HG02943 (cell line): ENCODE measurements around the gene ABCD4.

Experiments used
- ATAC-seq: cut with Tn5 transposase; IDR thresholded peaks from one replicate; pipeline ENCODE4 v1.9.1; 2021; ENCODE audit warnings: mild to moderate bottlenecking, low read depth, moderate library complexity; ENCODE audit not compliant: unreplicated experiment

The ABCD4 gene

GRCh38 chr14:74261288-74261687 lies 41.4 kb downstream of the ABCD4 start:
- no peak for ATAC-seq

- no peak for ATAC-seq
Measured at GRCh38 chr14:74260525-74261233, 42.1 kb downstream of the ABCD4 start.

GRCh38 chr14:74259513-74259912 lies 43.2 kb downstream of the ABCD4 start:
- no peak for ATAC-seq

GRCh38 chr14:74258764-74259035 lies 44.0 kb downstream of the ABCD4 start:
- no peak for ATAC-seq

- no peak for ATAC-seq
Measured at GRCh38 chr14:74257941-74258763, 44.6 kb downstream of the ABCD4 start.

DNA sequence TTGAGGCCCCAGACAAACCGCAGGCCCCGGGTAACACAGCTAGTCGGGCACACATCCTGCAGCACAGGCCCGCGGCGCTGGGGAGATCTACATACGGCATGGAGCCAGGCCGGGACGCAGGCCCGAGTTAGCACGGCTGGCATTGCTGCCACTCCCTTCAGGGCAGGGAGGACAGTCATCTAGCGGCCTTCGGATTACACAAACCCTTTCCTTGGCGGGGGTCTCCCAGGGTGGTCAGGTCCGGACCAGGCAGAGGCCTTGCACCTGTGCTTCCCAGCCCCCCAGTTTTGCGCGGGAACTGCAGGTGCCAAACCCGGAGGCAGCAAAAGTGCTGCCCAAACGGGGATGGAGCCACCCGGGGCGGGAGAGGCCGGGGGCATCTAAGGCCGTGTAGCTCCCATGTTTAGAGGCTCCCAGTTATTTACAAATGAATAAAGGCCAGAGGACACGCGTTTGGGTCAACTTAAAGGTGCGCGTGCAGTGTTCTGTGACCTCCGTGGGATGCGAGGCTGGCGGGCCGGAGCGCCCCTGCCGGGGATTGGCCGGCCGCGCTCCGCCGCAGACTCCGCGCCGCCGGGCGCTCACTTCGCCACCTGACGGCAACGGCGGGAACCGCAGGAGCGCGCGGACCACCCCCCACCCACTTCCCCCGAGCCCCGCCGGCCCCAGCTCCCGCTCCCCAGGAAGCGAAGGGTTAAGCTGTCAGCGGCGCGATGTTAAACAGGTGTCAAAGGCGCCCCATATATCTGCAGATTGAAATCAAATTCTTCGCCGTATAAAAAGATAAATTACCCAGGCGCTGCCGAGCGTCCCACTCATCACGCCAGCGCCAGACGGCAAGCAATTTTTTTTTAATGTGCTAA lies 45.4 kb downstream of the ABCD4 start:
- ATAC-seq, result no peak

DNA sequence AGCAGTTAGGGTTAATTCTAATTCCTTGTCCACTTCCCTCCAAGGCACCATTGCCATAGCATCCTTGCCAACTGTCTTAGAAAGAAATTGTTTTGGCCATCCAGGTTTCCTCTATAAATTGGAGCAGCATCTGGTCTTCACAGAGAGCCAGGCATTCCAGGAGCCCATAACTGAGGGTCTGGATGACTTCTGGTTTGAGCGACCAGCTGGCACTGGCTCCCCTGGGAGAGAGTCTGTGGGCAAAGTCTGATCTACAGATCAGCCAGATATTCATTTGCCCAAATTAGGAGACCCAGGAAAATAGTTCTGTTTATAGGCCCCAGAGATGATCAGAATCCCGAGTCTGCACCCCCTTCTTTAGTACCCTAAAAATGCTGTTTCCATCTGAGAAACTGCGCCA lies 47.5 kb downstream of the ABCD4 start:
- no peak for ATAC-seq

DNA sequence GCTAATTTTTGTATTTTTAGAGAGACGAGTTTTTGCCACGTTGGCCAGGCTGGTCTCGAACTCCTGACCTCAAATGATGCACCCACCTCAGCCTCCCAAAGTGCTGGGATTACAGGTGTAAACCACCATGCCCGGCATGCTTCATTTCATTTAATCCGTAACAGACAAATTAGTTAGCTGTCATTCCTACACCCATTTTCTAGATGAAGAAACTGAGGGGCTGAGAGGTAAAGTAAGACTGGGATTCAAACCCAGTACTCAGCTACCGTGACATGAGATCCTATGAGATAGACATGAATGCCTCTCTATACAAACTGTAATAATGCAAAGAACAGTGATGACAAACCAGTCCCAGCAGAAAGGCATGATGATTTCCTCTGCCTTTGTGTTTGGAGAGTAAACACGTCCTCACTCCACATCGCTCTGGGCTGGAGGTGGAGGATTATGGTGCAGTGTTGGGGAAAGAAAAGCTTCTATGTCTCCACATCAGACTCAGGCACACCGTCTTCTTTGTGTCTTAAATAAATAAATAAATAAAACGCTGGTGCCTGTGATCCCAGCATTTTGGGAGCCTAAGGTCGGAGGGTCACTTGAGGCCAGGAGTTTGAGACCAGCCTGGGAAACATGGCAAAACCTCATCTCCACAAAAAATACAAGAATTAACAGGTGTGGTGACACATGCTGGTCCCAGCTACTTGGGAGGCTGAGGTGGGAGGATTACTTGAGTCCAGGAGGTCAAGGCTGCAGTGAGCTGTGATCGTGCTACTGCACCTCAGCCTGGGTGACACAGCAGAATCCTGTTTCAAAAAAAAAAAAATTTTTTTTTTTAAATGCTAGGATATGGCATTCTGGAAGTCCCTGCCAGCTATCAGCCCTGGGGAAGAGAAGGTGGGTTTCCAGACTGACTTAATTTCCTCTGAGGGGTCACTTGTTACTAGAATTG lies 53.0 kb downstream of the ABCD4 start:
- no peak for ATAC-seq

- ATAC-seq, result no peak
Measured at GRCh38 chr14:74248017-74248416, 54.7 kb downstream of the ABCD4 start.

GRCh38 chr14:74246542-74246941 lies 56.2 kb downstream of the ABCD4 start:
- ATAC-seq, result no peak

DNA sequence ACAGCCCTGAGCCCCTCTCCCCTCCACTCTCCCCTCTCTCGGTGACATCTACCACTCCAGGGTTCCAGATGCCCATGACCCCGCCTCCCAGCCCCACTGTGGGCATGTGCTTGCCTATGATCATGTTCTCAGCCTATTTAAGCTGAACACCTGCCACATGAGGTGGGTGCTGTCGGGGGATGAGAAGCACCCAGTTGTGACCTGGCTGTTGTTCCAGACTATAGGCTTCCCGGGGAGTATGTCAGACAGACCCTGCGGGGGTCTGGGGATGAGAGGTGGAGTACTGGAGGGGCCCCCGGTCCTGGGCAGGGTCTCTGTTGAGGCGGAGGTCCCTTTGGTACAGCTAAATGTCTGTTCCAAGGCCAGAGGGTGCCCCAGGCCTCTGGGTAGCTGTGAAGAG lies 57.4 kb downstream of the ABCD4 start:
- no peak for ATAC-seq

DNA sequence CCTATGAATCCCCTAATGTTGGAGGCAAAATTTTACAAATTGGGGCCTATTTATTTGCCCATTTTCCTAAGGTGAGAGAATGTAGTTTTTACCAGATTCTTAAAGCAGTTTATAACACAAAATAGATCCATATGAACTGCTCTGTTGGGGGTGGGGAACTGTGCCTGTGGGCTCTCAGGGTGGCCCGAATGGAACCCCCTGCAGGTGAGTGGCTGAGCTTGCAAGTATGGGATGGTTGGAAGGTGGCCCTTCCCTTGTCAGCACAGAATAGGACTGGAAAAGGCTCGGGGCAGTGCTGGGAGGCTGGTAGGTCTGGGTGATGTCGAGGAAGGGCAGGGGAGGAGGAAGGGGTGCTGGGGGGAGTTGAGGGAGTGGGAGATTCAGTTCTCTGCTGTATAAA lies 58.6 kb downstream of the ABCD4 start:
- ATAC-seq, result no peak

DNA sequence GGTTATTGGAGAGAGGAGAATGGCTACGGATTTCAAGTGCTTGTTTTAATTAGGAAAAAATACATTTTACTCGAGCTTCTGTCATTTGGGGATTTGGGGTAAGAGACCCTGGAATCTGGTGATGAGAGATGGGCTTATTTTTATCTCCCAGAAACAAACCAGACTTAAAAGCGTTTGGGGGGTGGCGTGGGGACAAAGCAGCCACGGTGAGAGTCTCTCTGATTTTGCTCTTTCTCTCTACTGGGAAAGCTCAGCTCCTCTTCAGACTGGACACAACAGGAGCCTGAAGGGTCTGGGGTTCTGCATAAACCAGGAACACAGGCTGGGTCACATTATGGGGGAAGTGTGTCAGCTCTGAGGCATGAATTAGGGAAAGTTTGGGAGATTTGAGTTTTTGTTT lies 59.7 kb downstream of the ABCD4 start:
- no peak for ATAC-seq

DNA sequence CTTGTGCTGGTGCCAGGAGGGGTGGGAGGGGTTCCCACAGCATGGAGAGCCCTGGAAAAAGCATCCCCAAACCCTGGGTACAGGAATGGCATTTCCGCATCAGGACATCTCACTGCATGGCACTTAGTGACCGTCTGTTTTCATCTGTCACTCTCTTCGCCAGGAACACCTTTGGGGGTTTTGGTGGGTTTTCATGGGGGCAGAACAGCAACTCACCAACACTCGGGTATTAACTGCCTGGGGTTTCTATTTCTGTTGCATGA lies 60.0 kb downstream of the ABCD4 start:
- no peak for ATAC-seq

DNA sequence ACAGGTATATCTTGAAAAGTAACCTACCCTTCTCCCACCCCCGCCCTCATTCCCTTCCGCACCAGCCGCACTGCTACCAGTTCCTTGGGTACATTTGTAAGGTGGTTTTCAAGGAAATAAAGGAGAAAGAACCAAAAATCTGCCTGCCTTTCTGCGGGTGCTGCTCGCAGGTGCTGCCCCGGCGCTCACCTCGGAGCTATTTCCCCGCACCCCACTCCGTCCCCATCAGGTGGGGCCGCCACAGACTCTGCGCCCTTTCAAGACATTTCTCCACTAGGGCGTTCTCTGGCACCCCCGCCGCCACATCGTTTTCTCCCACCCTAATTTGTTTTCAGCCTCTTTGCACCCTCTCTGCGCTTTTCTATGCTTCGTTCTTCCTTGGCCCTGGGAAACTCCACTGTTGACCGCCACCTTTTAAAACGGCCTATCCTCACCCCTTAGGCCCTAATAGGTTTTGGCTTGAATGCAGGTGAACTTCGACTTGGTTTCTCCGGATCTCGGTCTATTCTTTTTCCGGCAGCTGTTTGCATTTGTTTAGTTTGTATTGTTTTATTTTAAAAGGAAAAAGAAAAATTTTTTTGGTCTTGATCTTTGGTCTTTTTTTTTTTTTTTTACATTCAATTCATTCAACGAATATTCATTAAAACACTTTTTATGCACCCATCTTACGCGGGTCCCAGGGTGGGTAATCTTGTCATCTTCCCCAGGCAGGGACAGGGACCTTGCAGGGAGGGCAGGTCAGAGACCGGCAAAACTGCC lies 60.5 kb downstream of the ABCD4 start:
- ATAC-seq, result no peak

GRCh38 chr14:74241652-74242017 lies 61.1 kb downstream of the ABCD4 start:
- ATAC-seq, result no peak

DNA sequence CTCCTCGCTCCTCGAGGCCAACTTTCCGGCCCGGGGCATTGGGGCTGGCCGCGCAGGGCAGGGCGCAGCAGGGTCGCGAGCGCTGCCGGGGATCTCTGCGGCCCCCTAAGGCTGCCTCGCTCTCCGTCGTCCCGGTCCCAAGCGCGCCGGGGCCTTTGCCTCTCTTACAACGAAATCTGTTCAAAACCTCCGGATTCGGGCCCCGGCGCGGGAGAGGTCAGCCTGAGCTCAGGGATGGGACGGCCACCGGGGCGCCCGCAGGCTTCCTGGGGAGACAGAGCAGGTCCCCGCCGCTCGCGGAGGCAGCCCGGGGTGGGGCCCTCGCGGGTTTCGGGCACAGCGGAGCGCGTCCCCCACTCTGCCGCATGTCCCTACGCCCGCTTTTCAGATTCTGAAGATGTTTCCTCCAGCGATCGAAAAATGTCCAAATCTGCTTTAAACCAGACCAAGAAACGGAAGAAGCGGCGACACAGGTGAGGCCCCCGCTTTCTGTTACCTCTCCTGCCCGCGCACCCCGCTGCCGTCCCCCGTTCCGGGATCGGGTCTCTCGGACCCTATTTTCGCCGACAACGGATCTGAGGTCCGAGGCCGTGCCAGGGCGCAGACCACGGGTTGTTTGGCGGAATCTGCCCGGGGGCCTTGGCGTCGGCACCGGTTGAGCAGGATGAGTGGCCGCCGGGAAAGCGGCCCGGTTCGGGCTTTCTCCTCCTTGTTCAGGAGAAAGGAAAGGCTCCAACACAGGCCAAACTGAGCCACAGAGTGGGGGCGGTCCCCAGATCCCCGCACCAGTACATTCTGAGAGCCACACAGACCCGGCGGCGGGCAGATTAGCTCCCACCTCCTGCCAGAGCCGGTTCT lies 61.7 kb downstream of the ABCD4 start:
- ATAC-seq, result no peak

GRCh38 chr14:74239848-74240793 lies 62.6 kb downstream of the ABCD4 start:
- no peak for ATAC-seq
